Tibial nerve (tissue), 4 donors: Measurements from ENCODE around the gene SPPL2C. TPM values are rescaled to one million over a fixed set of nuclear protein-coding genes. Genes with fewer than 3 reads are reported as not detected.

ENCODE experiments used
- DNase-seq, 2 donors: peaks; one replicate each; pipeline ENCODE4 v3.0.0-alpha.2; 2019; ENCODE audit warnings: low spot score in 2 of 2
- H3K27ac ChIP-seq, 4 donors: fragments of 200-600 bp; sonication (generic) in 3 of 4; one replicate each; pipeline ENCODE4 v1.5.1; 2017 to 2019; ENCODE audit warnings: mild to moderate bottlenecking in 1 of 4
- H3K27me3 ChIP-seq, 2 donors: fragments of 200-600 bp; sonication (generic) in 1 of 2; one replicate each; pipeline versions ENCODE4 v1.5.1 to v1.6.0; 2017 to 2019
- H3K36me3 ChIP-seq, 3 donors: fragments of 200-600 bp; sonication (generic); one replicate each; pipeline ENCODE4 v1.5.1; 2018 to 2019
- H3K4me1 ChIP-seq, 4 donors: fragments of 200-600 bp; sonication (generic) in 3 of 4; one replicate each; pipeline ENCODE4 v1.5.1; 2017 to 2019
- H3K4me3 ChIP-seq, 4 donors: fragments of 200-600 bp; sonication (generic) in 3 of 4; one replicate each; pipeline ENCODE4 v1.5.1; 2017 to 2019; ENCODE audit warnings: mild to moderate bottlenecking in 1 of 4, moderate library complexity in 1 of 4
- H3K9me3 ChIP-seq, 4 donors: fragments of 200-600 bp; sonication (generic) in 3 of 4; one replicate each; pipeline ENCODE4 v1.5.1; 2017 to 2019
- EP300 ChIP-seq, 2 donors: sonication (generic); formaldehyde crosslinking; IDR thresholded peaks; one replicate each; pipeline ENCODE4 v1.6.1; 2017; ENCODE audit warnings: antibody characterized with exemption in 2 of 2, mild to moderate bottlenecking in 1 of 2
- POLR2A ChIP-seq, 2 donors: fragments of 450-650 bp; IDR thresholded peaks; one replicate each; pipeline ENCODE4 v1.6.1; 2017; ENCODE audit warnings: antibody characterized with exemption in 2 of 2, mild to moderate bottlenecking in 2 of 2, moderate library complexity in 2 of 2
- WGBS, 2 donors: methylation state at CpG; one replicate each; pipeline ENCODE4 v1.1.5; 2018; 5-methylcytosine and 5-hydroxymethylcytosine counted together
- total RNA-seq, 4 donors: library from RNA; depleted of rRNA; stranded (reverse); fragments of >200 nt; gene quantifications; one replicate each; pipeline ENCODE4 v1.1.0, GENCODE V29; 2016
- TF ChIP-seq, protein P1 (sequence below), 5 experiments: fragments of 200-600 bp in 3 of 5; fragments of 450-650 bp in 2 of 5; sonication (generic) in 3 of 5; IDR thresholded peaks; one replicate each; pipeline ENCODE4 v1.5.1; 2016 to 2019; ENCODE audit warnings: antibody characterized with exemption in 5 of 5, mild to moderate bottlenecking in 3 of 5, moderate library complexity in 2 of 5

The SPPL2C gene
- total RNA-seq, 4 donors from 2014 or later, result not detected

DNA sequence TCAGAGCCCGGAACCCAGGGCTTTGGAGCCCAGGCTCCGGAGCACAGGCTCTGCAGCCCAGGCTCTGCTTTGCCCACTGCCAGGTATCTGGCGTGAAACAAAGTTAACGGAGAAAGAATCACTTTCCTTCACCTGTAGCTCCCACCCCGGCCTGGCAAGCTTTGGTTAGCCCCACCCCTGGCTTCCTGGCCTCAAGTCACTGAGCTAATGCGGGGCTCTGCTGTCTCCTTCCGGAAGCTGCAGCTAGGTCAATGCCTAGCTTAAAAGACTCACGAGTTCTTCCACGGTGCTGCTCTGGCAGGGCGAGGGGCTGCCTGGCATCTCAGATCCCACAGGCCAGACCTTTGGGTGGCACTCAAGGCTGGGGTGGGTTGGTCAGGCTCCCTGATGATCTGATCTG is 21.1 kb upstream of the SPPL2C start:
- H3K9me3 ChIP-seq, result no peaks in the 10 kb centered on the region
- H3K27ac ChIP-seq, result no peak overlapping the region
- no peak overlapping the region for H3K4me3 ChIP-seq
- 79 to 84% methylated on average over 10 of the region's 10 CpGs for WGBS, 2 donors
- no peaks in the 10 kb centered on the region for H3K4me1 ChIP-seq
- H3K27me3 ChIP-seq, result peaks cover 0 to 6% of the 10 kb centered on the region in 2 donors
- TF ChIP-seq POLR2A (IDR thresholded peaks at IDR 0.05) (no peak), EP300 (IDR thresholded peaks at IDR 0.05) (no peak)
- no peaks in the 10 kb centered on the region for H3K36me3 ChIP-seq
- DNase-seq, result no peak

GRCh38 chr17:45824475-45824874 is 20.2 kb upstream of the SPPL2C start:
- Histone ChIP-seq H3K4me3 (no peak overlapping the region), H3K9me3 (no peaks in the 10 kb centered on the region), H3K36me3 (no peaks in the 10 kb centered on the region), H3K27me3 (peaks cover 0 to 6% of the 10 kb centered on the region in 2 donors), H3K4me1 (no peaks in the 10 kb centered on the region), H3K27ac (no peak overlapping the region)
- TF ChIP-seq, protein P1, sequence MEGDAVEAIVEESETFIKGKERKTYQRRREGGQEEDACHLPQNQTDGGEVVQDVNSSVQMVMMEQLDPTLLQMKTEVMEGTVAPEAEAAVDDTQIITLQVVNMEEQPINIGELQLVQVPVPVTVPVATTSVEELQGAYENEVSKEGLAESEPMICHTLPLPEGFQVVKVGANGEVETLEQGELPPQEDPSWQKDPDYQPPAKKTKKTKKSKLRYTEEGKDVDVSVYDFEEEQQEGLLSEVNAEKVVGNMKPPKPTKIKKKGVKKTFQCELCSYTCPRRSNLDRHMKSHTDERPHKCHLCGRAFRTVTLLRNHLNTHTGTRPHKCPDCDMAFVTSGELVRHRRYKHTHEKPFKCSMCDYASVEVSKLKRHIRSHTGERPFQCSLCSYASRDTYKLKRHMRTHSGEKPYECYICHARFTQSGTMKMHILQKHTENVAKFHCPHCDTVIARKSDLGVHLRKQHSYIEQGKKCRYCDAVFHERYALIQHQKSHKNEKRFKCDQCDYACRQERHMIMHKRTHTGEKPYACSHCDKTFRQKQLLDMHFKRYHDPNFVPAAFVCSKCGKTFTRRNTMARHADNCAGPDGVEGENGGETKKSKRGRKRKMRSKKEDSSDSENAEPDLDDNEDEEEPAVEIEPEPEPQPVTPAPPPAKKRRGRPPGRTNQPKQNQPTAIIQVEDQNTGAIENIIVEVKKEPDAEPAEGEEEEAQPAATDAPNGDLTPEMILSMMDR (IDR thresholded peaks at IDR 0.05), result no peak
- TF ChIP-seq POLR2A (IDR thresholded peaks at IDR 0.05) (no peak), EP300 (IDR thresholded peaks at IDR 0.05) (no peak)
- DNase-seq, result no peak
- WGBS, 2 donors, result 67 to 73% methylated on average over 5 to 7 of the region's 7 CpGs

DNA sequence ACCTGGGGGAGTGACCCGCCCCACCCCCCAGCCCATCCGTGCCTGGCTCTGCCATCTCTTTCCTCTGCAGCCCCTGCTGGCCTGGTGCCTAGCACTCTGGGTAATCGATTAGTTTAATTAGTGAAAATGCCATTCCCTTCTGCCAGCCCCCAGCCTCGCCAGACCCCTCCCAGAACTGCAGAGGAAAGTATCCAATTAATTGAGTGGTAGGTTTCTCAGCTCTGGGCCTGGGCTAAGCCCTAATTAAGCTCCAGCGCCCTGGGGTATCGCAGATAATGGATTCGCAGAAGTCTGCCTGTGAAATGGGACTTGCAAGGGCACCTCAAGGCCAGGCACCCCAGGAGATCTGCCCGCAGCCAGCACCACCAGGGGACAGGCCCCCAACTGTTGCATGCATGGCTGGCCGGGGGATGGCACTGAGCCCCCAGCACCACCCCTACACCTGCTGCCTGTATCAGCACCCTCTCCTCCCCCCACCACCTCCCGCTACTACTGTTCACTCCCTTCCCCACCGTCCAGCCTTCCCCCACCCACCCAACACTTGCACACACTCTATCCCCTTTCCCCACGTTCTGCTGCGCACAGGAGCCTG is 19.7 kb upstream of the SPPL2C start:
- Histone ChIP-seq H3K4me3 (no peak overlapping the region), H3K9me3 (no peaks in the 10 kb centered on the region), H3K27ac (no peak overlapping the region), H3K4me1 (no peaks in the 10 kb centered on the region), H3K27me3 (peaks cover 0 to 6% of the 10 kb centered on the region in 2 donors), H3K36me3 (no peaks in the 10 kb centered on the region)
- DNase-seq, result no peak
- 78 to 80% methylated on average over 13 of the region's 13 CpGs for WGBS, 2 donors
- TF ChIP-seq, protein P1 (IDR thresholded peaks at IDR 0.05), result no peak
- TF ChIP-seq POLR2A (IDR thresholded peaks at IDR 0.05) (no peak), EP300 (IDR thresholded peaks at IDR 0.05) (no peak)

DNA sequence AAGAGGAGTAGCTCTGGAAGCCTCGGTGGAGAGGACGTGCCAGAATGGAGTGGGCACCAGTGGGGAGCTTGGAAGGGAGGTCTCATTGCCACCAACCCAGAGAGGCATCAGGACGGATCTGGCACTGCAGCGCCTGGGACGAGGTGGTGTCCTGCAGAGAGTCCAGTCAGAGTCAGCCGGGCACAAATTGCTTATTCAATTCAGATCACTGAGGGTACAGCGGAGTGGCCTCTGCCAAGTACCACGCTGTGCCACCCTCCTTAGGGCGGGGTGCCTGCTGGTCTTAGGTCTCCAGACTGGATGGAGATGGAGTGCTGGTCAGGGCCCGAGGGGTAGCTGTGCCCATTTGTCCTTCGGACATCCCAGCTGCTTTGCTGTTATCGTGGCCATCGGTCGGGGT is 18.9 kb upstream of the SPPL2C start:
- H3K27me3 ChIP-seq, result peaks cover 0 to 6% of the 10 kb centered on the region in 2 donors
- H3K9me3 ChIP-seq, result no peaks in the 10 kb centered on the region
- H3K4me1 ChIP-seq, result no peaks in the 10 kb centered on the region
- H3K36me3 ChIP-seq, result no peaks in the 10 kb centered on the region
- WGBS, 2 donors, result 86 to 90% methylated on average over 11 to 14 of the region's 14 CpGs
- no peak overlapping the region for H3K27ac ChIP-seq
- TF ChIP-seq EP300 (IDR thresholded peaks at IDR 0.05) (no peak), POLR2A (IDR thresholded peaks at IDR 0.05) (no peak)
- TF ChIP-seq, protein P1 (IDR thresholded peaks at IDR 0.05), result no peak
- DNase-seq, result no peak
- H3K4me3 ChIP-seq, result no peak overlapping the region

GRCh38 chr17:45826919-45827588 is 17.6 kb upstream of the SPPL2C start:
- WGBS, 2 donors, result 79 to 89% methylated on average over 15 to 16 of the region's 16 CpGs
- Histone ChIP-seq H3K4me3 (no peak overlapping the region), H3K9me3 (no peaks in the 10 kb centered on the region), H3K4me1 (peaks cover 0 to under 1% (median 0%) of the 10 kb centered on the region in 4 donors), H3K36me3 (no peaks in the 10 kb centered on the region), H3K27ac (no peak overlapping the region), H3K27me3 (peaks cover 0 to 6% of the 10 kb centered on the region in 2 donors)
- no peak for DNase-seq
- TF ChIP-seq EP300 (IDR thresholded peaks at IDR 0.05) (no peak), POLR2A (IDR thresholded peaks at IDR 0.05) (no peak)
- TF ChIP-seq, protein P1 (IDR thresholded peaks at IDR 0.05), result no peak
